Activated naive CD4-positive, alpha-beta T cell (primary cell): ENCODE measurements around the gene FBXO34.
A peak's percentile ranks its signal among the peaks of the same experiment; 100 is the strongest.

Experiments used
- DNase-seq, 4 experiments: peaks; one replicate each; lab custom pipeline; 2025; lab: John Stamatoyannopoulos, UW

FBXO34 gene, protein sequence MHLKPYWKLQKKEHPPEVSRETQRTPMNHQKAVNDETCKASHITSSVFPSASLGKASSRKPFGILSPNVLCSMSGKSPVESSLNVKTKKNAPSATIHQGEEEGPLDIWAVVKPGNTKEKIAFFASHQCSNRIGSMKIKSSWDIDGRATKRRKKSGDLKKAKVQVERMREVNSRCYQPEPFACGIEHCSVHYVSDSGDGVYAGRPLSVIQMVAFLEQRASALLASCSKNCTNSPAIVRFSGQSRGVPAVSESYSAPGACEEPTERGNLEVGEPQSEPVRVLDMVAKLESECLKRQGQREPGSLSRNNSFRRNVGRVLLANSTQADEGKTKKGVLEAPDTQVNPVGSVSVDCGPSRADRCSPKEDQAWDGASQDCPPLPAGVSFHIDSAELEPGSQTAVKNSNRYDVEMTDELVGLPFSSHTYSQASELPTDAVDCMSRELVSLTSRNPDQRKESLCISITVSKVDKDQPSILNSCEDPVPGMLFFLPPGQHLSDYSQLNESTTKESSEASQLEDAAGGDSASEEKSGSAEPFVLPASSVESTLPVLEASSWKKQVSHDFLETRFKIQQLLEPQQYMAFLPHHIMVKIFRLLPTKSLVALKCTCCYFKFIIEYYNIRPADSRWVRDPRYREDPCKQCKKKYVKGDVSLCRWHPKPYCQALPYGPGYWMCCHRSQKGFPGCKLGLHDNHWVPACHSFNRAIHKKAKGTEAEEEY

GRCh38 chr14:55270832-55271571 lies at the start of gene FBXO34:
Gene FBXO34 (plus strand): TSS chr14:55271421. CDS start chr14:55350391, 78,970 bp downstream.
- DNase-seq = peak; percentile 99

DNA sequence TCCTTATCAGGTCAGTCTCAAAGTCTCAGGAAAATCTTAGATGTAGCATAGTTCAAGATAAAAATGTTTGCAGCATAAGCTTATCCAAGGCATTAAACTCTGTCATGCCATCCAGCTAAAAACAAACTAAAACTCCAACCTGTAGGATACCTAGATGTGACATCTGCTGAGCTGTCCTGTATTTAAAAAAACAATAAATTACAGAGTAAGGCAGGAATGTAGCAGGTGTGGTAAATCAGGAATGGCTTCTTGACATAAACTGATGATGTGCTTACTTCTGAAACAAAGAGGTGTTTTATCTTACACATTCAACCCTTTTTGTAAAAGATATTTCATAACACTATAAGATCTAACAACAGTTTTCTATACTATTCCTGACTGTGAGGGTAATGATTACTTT lies 49.3 kb upstream of the FBXO34 start:
- no peak for DNase-seq

- no peak for DNase-seq
Observed at GRCh38 chr14:55223364-55223763, 47.9 kb upstream of the FBXO34 start.

DNA sequence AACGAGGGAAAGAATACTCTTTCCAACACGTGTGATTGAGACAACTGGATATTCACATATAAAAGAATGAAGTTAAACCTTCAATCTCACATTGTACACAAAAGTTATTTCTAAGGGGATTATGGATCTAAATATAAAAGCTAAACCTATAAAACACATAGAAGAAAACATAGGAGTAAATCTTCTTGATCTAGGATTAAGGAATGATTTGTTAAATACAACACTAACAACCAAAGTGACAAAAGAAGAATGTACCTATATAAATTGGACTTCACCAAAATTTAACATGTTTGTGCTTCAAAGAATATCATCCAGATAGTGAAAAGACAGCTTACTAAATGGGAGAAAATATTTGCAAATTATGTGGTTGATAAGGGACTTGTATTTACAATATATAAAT lies 43.0 kb upstream of the FBXO34 start:
- DNase-seq = no peak

- no peak for DNase-seq
Observed at GRCh38 chr14:55233591-55233990, 37.6 kb upstream of the FBXO34 start.

DNA sequence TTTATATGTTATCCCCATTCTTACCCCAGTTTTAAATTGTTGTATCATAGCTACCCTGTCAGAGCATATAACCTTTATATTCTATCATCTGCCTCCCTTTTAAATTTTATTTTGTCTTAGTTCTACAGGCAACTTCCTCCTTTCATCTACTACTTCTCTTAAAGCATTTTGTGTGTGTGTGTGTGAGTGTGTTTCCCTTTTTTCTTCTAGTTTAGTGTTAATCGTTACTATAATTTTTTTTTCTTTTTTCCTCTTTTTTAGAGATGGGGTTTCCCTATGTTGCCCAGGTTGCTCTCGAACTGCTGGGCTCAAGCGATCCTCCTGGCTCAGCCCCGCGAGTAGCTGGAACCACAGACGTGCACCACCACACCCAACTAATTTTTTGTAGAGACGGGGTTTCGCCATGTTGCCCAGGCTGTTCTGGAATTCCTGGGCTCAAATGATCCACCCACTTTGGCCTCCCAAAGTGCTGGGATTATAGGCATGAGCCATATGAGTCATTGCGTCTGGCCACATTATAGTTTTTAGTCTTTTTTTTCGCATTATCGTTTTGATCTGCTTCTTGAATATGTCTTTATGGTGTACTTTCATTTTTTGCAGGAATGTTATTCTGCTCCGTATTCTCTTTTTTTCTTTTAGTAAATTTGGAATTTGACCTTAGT lies 33.1 kb upstream of the FBXO34 start:
- DNase-seq = no peak

GRCh38 chr14:55239320-55239719 lies 31.9 kb upstream of the FBXO34 start:
- DNase-seq = no peak

- no peak for DNase-seq
Observed at GRCh38 chr14:55240526-55241178, 30.6 kb upstream of the FBXO34 start.

- DNase-seq = no peak
Observed at GRCh38 chr14:55241673-55242072, 29.5 kb upstream of the FBXO34 start.

DNA sequence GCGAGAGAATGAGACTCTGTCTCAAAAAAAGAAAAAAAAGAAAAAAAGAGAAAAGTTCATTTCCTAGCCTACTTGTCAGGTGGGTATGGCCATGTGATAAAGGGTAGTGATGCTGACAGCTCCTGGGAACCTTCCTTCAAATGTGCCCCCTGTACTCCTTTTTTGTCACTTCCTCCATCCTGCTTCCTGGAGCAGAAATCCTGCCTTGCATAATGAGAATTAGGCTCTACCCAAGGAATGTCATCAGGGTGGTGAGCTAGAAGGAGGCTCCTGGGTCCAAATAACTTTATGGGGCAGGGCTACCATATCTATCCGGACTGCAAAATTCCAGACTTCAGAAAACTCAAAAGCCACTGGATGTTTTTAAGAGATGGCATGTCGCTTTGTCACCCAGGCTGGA lies 27.8 kb upstream of the FBXO34 start:
- DNase-seq = no peak

GRCh38 chr14:55243813-55244212 lies 27.4 kb upstream of the FBXO34 start:
- no peak for DNase-seq

DNA sequence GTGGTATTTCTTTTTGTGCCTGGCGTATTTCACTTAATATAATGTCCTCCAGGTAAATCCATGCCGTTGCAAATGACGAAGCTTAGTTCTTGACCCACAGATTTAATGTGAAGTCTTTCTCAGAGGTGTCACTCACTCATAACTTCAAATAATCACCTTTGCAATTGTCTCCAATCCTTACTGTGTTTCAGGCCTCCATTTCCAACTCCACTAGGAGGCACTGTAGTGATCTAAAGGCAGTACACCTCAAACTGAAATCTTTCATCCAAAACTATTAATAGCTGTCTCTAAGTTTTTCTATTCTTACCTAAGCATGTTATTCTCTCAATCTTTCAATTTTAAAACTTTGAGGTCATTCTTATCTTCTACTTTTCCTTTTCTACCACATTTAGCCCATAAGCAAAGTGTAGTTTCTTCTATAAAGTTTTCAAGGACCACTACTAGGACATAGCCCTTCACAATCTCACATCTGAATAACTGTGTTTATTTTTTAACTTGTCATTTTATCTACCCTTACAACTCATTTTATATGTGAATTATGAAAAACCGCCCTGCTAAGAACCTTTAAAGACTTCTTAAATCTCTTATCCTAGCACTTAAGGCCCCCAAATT lies 25.5 kb upstream of the FBXO34 start:
- no peak for DNase-seq

GRCh38 chr14:55248411-55248810 lies 22.8 kb upstream of the FBXO34 start:
- DNase-seq = no peak

- DNase-seq = no peak
Observed at GRCh38 chr14:55249423-55249822, 21.8 kb upstream of the FBXO34 start.

DNA sequence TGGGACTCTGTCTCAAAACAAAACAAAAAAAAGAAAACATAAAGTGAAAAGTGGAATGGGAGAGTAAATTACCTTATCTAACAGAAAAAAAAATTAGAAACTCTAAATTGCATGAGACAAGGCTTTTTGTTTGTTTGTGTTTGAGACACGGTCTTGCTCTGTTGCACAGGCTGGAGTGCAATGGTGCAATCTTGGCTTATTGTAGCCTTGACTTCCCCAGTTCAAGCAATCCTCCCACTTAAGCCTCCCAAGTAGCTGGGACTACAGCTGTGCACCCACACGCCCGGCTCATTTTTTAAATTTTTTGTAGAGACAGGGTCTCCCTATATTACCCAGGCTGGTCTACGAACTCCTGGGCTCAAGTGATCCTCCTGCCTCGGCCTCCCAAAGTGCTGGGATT lies 17.9 kb upstream of the FBXO34 start:
- no peak for DNase-seq

GRCh38 chr14:55254581-55254980 lies 16.6 kb upstream of the FBXO34 start:
- no peak for DNase-seq

GRCh38 chr14:55255979-55256378 lies 15.2 kb upstream of the FBXO34 start:
- DNase-seq = no peak

DNA sequence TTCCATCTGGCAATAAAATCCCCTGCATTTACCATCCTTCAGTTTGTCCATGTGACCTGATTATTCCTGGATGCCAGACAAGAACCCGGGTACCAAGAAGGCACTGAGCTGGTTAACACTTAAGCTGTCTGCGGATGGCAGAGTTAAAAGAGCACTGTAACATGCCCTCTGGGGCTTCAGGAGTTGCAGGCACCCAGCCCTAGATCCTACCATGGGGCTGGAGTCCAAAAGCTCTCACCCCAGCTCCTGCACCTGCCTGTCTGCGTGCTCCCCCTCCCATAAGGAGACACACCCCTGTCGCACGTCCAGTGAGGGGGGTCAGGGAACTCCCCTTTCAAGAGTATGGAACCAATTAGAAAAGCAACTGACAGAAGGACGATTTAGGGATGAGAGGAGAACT lies 14.6 kb upstream of the FBXO34 start:
- DNase-seq = no peak

DNA sequence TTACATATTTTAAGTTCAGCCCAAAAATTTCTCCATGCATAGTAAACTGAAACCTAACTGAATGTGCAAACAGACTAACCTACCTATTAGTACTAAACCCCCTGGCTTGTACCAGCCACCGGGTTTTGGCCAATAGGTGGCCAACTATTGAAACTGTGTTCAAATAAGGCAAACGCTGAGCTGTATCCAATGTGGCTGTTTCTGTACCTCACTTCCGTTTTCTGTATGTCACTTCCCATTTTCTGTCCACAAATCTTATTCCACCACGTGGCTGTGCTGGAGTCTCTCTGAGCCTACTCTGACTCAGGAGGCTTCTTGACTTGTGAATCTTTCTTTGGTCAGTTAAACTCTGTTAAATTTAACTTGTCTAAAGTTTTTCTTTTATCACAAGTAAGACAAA lies 6.0 kb upstream of the FBXO34 start:
- DNase-seq = no peak

DNA sequence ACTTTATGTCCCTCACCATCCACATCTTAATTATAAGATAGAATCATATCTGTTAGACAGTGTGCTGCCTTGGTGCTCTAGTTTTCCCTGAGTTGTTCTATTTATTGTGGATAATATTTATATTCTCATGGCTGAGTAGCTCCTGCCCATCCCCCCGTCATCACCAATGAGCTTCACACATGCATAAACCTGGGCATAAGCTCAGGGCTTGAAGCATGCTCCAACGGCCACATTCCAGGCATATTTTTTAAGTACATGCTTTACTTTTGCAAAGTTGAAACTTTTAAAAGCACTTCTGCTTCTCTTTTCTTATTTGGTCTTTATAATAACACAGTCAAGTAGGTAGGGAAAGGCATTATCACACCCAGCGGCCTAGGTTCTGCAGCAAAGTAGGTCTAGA lies 3.4 kb upstream of the FBXO34 start:
- DNase-seq = no peak

GRCh38 chr14:55271572-55272298 lies 514 bp downstream of the FBXO34 start:
- peak in 3 of 4 experiments; percentile 5 to 34 (median 11) for DNase-seq
